GM18951 (cell line): Measurements from ENCODE around the gene ATXN10.
"Not testable (repeated sequence)": the region's sequence is repeated elsewhere in the genome, so short reads cannot be mapped to it uniquely, and the experiment has no call there.

Experiments
- POLR2A ChIP-seq: IDR thresholded peaks from 4 replicates; pipeline ENCODE4 v1.6.1; 2011; ENCODE audit warnings: mild to moderate bottlenecking; ENCODE audit not compliant: insufficient read length, insufficient read depth; ENCODE audit errors: extremely low read depth
- in situ Hi-C: fragments of 300-500 bp; cut with MboI; formaldehyde crosslinking; loops from one replicate; pipeline ENCODE4 v1.12.0; 2022; ENCODE audit warnings: low sequenced_read_pairs, mixed read lengths, inconsistent platforms; ENCODE audit not compliant: unreplicated experiment

The ATXN10 gene

DNA sequence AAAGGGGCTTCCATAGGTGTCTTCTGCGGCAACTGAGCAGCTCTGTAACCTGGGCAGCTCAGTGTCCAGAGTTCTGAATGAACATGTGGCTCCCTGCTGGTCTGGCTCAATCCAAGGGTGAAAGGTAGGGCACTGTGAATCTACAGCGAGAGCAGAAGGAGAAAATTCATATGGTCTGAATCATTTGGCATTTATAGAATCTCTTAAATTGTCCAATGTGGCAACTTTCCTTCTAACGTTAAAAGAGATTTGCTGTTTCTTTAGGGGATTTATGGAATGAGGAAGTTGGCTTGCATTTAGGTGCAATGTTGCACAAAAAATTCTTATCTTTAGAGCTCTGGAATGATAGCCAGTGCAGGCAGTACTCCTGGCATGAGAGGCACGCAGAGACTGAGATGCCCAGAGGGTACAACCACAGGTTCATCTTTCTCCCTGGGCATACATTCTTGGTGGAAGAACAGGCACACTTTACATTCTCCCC, 17.0 kb downstream of the ATXN10 start:
- TF ChIP-seq POLR2A, result no peak
- in situ Hi-C loops, result no loop called here

DNA sequence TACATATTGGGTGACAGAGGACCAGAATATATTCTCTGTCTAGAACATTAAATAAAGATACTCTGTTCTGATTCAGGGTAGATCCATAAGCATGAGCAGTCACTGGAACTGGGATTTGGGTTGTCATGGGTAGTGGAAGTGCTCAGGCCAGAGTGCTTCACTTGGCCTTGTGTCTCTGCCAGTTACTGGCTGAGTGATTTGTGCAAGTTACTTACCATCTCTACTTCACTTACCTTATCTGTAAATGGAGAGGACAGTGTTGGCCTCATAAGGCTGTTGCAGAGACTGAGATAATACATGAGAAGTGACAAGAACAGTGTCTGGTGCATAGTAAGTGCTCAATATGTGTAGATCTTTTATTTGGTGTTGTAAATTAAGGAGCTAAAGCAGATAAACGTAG, 17.6 kb downstream of the ATXN10 start:
- in situ Hi-C loops, result no loop called here
- TF ChIP-seq POLR2A, result no peak

DNA sequence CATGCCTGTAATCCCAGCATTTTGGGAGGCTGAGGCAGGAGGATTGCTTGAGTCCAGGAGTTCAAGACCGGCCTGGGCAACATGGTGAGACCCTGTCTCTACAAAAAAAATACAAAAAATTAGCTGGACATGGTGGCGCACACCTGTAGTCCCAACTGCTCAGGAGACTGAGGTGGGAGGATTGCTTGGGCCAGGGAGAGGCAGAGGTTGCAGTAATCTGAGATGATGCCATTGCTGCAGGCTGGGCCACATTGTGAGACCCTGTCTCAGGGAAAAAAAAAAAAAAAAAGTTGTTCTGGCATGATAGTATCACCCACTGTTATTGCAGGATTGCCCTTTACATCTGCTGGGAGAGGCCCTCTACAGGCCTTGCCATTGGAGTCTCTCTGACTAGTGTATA, 18.4 kb downstream of the ATXN10 start:
- in situ Hi-C loops, result no loop called here
- no peak for TF ChIP-seq POLR2A

DNA sequence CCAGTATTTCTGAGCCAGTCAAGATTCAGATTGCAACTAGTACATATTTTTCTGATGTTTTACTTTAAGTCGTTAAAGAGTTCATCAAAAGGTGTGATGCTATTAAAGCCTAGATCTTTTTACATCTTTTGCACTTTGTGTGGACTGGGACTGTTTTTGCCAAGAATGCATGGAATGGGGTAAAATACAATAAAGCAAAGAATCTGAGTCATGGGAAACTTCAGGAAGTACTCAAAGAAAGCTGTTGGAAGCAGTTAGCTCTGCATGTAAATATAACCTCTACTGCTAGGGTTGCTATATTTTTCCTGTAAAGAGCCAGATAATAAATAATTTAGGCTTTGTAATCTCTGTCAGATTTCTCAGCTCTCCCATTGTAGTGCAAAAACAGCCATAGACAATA, 20.9 kb downstream of the ATXN10 start:
- no peak for TF ChIP-seq POLR2A
- in situ Hi-C loops, result no loop called here

DNA sequence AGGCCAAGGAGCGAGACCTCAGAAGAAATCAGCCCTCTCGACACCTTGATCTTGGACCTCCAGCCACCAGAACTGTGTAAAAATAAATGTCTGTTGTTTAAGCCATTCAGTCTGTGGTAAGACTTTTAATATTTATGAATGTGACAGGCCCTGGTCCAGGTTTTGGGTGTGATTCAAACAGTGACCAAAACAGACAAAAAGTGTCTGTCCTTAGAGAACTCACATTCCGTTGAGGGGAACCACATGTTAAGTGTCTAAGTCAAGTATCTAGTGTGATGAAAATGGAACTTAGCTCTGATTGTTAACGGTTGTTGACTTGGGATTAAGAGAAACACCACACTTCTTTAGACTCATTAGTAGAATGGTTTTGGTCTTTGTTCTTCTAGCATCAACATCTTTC, 22.2 kb downstream of the ATXN10 start:
- TF ChIP-seq POLR2A, result no peak

DNA sequence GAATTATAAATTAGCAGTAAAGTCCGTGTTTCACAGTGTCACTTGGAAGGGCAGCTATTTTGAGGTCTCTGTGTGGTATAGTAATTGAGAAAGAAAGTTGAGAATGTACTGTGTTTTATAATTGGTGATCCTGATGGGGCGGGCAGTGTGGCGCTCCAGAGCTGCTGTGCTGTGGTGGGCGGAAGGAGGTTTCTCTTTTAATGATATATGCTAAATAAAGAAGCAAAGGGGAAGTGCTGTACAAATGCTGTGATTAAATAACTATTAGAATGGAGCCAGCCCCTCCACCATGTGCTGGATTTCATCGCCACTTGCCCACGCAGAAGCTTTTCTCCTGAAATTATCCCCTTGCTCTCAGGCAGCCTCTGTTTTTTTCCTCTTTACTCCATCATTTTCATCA, 24.6 kb downstream of the ATXN10 start:
- no peak for TF ChIP-seq POLR2A
- in situ Hi-C loops, result no loop called here

More for the DNA sequence above, 22.2 kb downstream of the ATXN10 start:
- in situ Hi-C loops, result no loop called here

DNA sequence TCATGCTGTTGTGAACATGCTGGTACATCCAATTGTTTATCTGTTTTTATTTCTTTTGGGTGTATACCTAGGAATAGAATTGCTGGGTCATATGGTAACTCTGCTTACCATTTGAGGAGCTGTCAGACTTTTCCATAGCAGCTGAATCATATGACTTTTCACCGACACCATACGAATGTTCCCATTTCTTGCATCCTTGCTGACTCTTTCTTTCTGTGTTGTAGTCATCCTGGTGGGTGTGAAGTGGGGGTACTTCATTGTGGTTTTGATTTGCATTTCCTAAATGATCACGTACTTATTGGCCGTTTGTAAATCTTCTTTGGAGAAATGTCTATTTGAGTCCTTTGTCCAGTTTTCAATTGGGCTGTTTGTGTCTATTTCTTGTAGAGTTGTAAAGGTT, 26.5 kb downstream of the ATXN10 start:
- in situ Hi-C loops, result no loop called here
- TF ChIP-seq POLR2A, result no peak

DNA sequence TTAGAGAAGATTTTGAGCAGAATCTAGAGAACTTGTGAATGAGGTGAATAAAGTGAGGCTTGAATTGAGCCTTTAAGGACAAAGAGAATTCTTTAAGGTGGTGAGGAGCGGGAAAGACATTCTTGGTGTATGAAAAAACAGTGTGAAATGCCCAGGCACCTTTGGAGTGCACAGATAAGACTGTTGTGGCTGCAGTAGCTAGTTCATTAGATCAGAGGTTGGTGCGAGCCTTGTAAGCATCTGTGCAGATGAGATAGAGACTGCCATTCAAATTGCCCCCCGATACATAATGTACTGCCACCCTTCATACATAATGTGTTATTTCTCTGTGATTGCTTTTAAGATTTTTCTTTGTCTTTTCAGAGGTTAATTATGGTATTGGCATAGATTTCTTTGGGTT, 31.3 kb downstream of the ATXN10 start:
- in situ Hi-C loops, result no loop called here
- TF ChIP-seq POLR2A, result no peak

DNA sequence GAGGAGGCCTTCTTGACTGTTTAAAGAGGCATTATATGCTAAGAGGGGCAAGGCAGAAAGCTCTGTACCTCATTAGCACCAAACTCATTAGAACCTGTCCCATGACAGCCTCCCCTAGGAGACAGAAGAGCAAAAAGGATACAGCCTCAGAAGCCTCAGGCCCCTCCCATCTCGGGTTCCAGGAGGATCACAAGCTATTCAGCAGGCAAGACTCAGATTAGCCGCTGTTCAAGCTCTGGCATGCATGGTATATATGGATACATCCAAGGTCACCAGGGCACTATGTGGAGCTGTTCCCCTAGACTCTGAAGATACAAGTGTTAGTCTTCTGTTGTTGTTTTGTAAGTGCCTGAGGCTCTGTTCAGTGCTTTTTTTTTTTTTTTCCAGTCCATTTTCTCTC, 32.1 kb downstream of the ATXN10 start:
- in situ Hi-C loops, result no loop called here
- no peak for TF ChIP-seq POLR2A

DNA sequence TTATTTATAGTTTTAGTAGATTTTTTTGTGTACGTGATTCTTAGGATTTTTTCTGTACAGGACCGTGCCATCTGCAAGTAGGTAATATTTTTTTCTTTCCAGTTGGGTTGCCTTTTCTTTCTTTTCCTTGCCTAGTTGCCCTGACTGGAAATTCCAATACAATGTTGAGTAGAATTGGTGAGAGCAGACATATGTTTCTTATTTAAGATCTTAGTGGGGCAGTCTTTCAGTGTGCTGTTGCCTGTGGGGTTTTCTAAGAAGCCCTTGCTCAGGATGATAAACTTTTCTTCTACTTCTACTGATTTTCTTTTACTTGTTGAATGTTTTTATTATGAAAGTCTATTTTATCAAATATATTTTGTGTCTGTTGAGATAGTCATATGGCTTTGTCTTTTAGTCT, 33.0 kb downstream of the ATXN10 start:
- in situ Hi-C loops, result no loop called here
- TF ChIP-seq POLR2A, result no peak

DNA sequence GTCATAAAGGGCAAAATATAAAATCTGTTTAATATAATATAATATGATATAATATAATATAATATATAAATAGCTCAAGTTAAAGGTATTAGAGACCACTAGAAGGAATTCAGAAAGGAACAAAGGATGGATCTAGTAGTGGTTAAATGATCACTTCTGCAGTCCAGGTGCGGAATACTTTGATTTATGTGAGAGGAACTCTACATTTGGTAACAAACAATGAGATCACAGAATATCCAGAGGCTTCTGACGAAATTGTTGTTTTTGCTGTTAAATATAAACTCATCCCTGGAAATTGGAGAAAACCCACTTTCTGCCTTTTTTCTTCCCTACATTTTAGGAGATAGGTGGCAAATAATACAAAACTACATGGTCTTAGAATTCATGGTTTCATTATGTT, 36.0 kb downstream of the ATXN10 start:
- no peak for TF ChIP-seq POLR2A
- in situ Hi-C loops, result no loop called here

DNA sequence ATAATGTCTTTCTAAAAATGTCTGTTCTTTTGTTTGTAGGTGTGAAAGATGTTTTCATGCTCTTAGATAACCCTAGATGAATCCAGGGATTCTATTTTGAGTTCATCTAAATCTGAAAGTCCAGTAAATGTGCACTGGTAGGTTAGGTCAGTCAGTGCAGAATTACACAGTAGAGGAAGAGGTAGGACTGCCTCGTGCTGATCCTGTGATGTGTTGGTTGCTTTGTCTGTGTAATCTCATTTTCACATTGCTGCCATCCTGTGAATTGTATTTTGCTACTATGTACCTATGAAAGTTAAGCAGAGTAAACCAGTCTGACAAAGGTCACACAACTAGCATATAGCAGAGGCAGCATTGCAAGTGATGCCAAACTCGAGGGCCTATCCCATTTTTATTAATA, 36.5 kb downstream of the ATXN10 start:
- in situ Hi-C loops, result no loop called here
- no peak for TF ChIP-seq POLR2A

DNA sequence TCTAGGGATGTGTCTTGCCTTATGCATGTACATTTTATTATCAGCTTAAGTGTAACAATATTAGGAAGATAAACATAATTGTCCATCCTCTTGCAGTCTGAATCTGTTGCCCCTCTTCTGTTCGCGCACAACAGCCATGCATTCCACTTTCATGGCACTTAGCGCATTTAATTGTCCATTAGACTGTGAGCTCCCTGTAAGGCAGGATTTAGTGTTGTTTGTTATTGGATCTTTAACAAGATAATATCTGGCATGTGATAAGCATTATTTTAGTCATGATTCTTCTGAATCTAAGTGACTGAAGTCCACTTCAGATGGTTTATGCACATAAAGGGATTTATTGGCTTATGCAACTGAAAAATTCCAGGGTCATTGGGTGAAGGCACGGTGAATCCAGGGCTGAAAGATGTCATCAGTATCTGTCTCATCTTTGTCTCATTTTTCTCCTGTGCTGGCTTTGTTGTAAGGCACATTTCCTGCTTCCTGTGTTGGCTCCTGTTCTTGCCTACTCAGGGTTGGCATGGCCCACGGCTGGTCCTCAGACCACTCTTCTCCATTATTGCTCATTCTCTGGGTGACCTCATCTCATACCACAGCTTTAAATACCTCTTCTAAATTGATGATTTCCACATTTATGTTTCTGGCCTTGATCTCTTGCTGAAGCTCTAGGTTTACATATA, 37.6 kb downstream of the ATXN10 start:
- in situ Hi-C loops, result no loop called here
- no peak for TF ChIP-seq POLR2A

DNA sequence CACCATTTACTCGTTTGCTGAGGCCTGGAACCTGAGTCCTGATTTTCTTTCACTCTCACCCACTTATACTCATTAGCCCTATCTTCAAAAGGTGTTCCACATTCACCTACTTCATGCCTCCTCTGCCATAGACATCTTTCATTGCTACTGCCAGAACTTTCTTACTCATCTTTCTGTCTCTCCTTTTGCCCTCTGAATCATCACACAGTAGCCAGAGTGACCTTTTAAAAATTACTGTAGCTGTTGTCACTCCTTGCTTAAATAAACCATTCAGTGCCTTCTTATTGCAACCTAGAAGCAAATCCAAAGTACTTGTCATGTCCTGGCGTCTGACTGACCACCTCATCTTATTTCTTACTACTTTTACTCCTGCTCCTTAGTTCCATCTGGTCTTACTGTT, 38.2 kb downstream of the ATXN10 start:
- TF ChIP-seq POLR2A, result no peak
- in situ Hi-C loops, result no loop called here

DNA sequence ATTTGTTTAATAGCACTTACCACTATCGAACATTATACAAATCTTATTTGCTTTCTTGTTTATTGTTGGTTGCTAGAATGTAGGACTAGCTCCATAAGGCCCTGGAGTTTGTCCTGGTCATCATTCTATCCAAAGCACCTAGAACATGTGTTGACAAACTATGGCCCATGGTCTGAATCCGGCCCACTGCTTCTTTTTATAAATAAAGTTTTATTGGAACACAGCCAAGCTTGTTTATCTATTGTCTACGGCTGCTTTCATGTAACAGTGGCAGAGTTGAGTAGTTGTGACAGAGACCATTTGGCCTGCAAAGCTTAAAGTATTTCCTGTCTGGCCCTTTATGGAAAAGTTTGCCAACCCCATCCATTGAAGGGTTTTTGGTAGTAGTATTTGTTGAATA, 38.8 kb downstream of the ATXN10 start:
- no peak for TF ChIP-seq POLR2A
- in situ Hi-C loops, result no loop called here

DNA sequence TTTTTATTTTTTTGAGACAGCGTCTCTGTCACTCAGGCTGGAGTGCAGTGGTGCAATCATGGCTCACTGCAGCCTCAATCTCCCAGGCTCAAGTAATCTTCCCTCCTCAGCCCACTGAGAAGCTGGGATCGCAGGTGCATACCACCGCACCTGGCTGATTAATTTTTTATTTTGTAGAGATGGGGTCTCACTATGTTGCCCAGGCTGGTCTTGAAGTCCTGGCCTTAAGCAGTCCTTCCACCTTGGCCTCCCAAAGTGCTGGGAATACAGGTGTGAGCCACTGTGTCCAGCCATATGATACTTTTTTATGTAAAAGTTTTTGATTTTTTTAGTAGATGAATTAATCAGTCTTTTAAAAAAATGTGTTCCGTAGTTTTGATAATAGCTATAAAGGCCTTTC, 42.8 kb downstream of the ATXN10 start:
- in situ Hi-C loops, result not testable (repeated sequence)
